IMR-90 (cell line): Measurements from ENCODE around the gene INPP5D. TPM values are rescaled to one million over a fixed set of nuclear protein-coding genes. Genes with fewer than 3 reads are reported as not detected.

Experiments used
- ATAC-seq: fragments of 200-7000 bp; cut with Tn5 transposase; 2 replicates; pipeline ENCODE4 v1.9.1; 2020; ENCODE audit warnings: low read depth, mild to moderate bottlenecking, moderate library complexity
- BruUV-seq: library from RNA; stranded (reverse); fragments of 400-500 nt; replicated peaks from 2 replicates; lab custom pipeline; 2021; lab: Mats Ljungman, UMichigan
- CTCF ChIA-PET: fragments of 300-600 bp; formaldehyde crosslinking; extraction: SDS; loops from one replicate; lab custom pipeline; 2021; ENCODE audit warnings: antibody characterized with exemption; lab: Yijun Ruan, JAX
- POLR2A ChIA-PET: fragments of 300-600 bp; sonication (Branson Sonifier 250); formaldehyde crosslinking; loops from one replicate; lab custom pipeline; 2022; ENCODE audit warnings: antibody characterized with exemption; ENCODE audit not compliant: unreplicated experiment; lab: Charles Lee
- DNase-seq: peaks from one replicate; pipeline ENCODE4 v3.0.0; 2013
- H2AFZ ChIP-seq: replicated peaks from 2 replicates; pipeline ENCODE3; 2013; ENCODE audit warnings: low read length, mild to moderate bottlenecking; ENCODE audit not compliant: poor library complexity
- H2AK5ac ChIP-seq: 2 replicates; pipeline ENCODE4 v1.6.1; 2013; ENCODE audit warnings: low read depth, low read length, inconsistent platforms
- H2AK9ac ChIP-seq: replicated peaks from 2 replicates; pipeline ENCODE3; 2013; ENCODE audit warnings: mild to moderate bottlenecking, low read depth, low read length, moderate library complexity; ENCODE audit not compliant: poor library complexity
- H2BK120ac ChIP-seq: 2 replicates; pipeline ENCODE4 v1.6.1; 2013; ENCODE audit warnings: low read depth, low read length, inconsistent platforms
- H2BK15ac ChIP-seq: 3 replicates; pipeline ENCODE4 v1.6.1; 2013; ENCODE audit warnings: low read depth, low read length, inconsistent platforms
- H2BK20ac ChIP-seq: 2 replicates; pipeline ENCODE4 v1.6.1; 2013; ENCODE audit warnings: low read depth, mild to moderate bottlenecking, inconsistent platforms, low read length, moderate library complexity
- H2BK5ac ChIP-seq: 2 replicates; pipeline ENCODE4 v1.6.1; 2013; ENCODE audit warnings: mild to moderate bottlenecking, low read depth, low read length, inconsistent platforms; ENCODE audit not compliant: poor library complexity, severe bottlenecking
- H3K14ac ChIP-seq: replicated peaks from 2 replicates; pipeline ENCODE4 v1.6.1; 2013; ENCODE audit warnings: low read depth, low read length, inconsistent platforms
- H3K18ac ChIP-seq: 2 replicates; pipeline ENCODE4 v1.6.1; 2013; ENCODE audit warnings: low read depth, low read length, control low read depth
- H3K23ac ChIP-seq: 2 replicates; pipeline ENCODE4 v1.6.1; 2013; ENCODE audit warnings: low read depth, low read length, inconsistent platforms
- H3K27ac ChIP-seq: 2 replicates; pipeline ENCODE4 v1.5.1; 2013; ENCODE audit warnings: mild to moderate bottlenecking, control low read depth, low read length; ENCODE audit not compliant: insufficient read depth
- H3K27me3 ChIP-seq: 2 replicates; pipeline ENCODE4 v1.6.1; 2013; ENCODE audit warnings: low read length; ENCODE audit not compliant: control insufficient read depth, insufficient read depth
- H3K36me3 ChIP-seq: 2 replicates; pipeline ENCODE4 v1.6.1; 2013; ENCODE audit warnings: low read length, mixed read lengths; ENCODE audit not compliant: control insufficient read depth, insufficient read depth
- H3K4ac ChIP-seq: 2 replicates; pipeline ENCODE4 v1.6.1; 2013; ENCODE audit warnings: low read depth, low read length, inconsistent platforms
- H3K4me1 ChIP-seq: 2 replicates; pipeline ENCODE4 v1.6.1; 2013; ENCODE audit warnings: low read length, mixed read lengths; ENCODE audit not compliant: control insufficient read depth, insufficient read depth
- H3K4me2 ChIP-seq: 2 replicates; pipeline ENCODE4 v1.6.1; 2013; ENCODE audit warnings: low read depth, mild to moderate bottlenecking, control low read depth, low read length, moderate library complexity
- H3K4me3 ChIP-seq: 2 replicates; pipeline ENCODE4 v1.5.1; 2013; ENCODE audit warnings: low read depth, mild to moderate bottlenecking, control low read depth, low read length, moderate library complexity; ENCODE audit not compliant: insufficient read depth
- H3K56ac ChIP-seq: 2 replicates; pipeline ENCODE4 v1.6.1; 2013; ENCODE audit warnings: low read length, inconsistent platforms; ENCODE audit not compliant: insufficient read depth; ENCODE audit errors: extremely low read depth
- H3K79me1 ChIP-seq, 2 experiments: 2 replicates each; pipeline ENCODE4 v1.6.1; 2013; ENCODE audit warnings: low read length in 2 of 2, inconsistent platforms in 1 of 2, low read depth in 1 of 2
- H3K9ac ChIP-seq: 2 replicates; pipeline ENCODE4 v1.6.1; 2013; ENCODE audit warnings: low read depth, low read length, control low read depth
- H3K9me1 ChIP-seq: 2 replicates; pipeline ENCODE4 v1.6.1; 2013; ENCODE audit warnings: low read length, inconsistent platforms; ENCODE audit not compliant: insufficient read depth
- H3K9me3 ChIP-seq: 2 replicates; pipeline ENCODE4 v1.6.1; 2013; ENCODE audit warnings: low read length; ENCODE audit not compliant: control insufficient read depth, insufficient read depth
- H4K20me1 ChIP-seq: 2 replicates; pipeline ENCODE4 v1.6.1; 2013; ENCODE audit warnings: low read length, inconsistent platforms; ENCODE audit not compliant: insufficient read depth
- H4K5ac ChIP-seq: 2 replicates; pipeline ENCODE4 v1.6.1; 2013; ENCODE audit warnings: mild to moderate bottlenecking, low read depth, low read length, control low read depth
- H4K8ac ChIP-seq, 2 experiments: 2 replicates each; pipeline ENCODE4 v1.6.1; 2013; ENCODE audit warnings: low read depth in 2 of 2, low read length in 2 of 2, control low read depth in 1 of 2, inconsistent platforms in 1 of 2
- H4K91ac ChIP-seq: 2 replicates; pipeline ENCODE4 v1.6.1; 2013; ENCODE audit warnings: low read depth, low read length, inconsistent platforms; ENCODE audit not compliant: insufficient read depth
- CHD1 ChIP-seq: IDR thresholded peaks from 2 replicates; pipeline ENCODE4 v1.6.1; 2012; ENCODE audit warnings: low read depth, low read length, improper control_type of control experiment
- FOS ChIP-seq: fragments of 150-350 bp; IDR thresholded peaks from 2 replicates; pipeline ENCODE4 v1.6.1; 2016; ENCODE audit warnings: low read depth, low read length
- MAFK ChIP-seq: IDR thresholded peaks from 2 replicates; pipeline ENCODE4 v1.6.1; 2012; ENCODE audit warnings: low read depth, low read length, improper control_type of control experiment
- MXI1 ChIP-seq: IDR thresholded peaks from 2 replicates; pipeline ENCODE4 v1.6.1; 2012; ENCODE audit warnings: low read depth, mild to moderate bottlenecking, low read length, moderate library complexity, borderline replicate concordance
- POLR2A ChIP-seq: IDR thresholded peaks from 2 replicates; pipeline ENCODE4 v1.6.1; 2012; ENCODE audit warnings: mild to moderate bottlenecking, low read depth, low read length
- SMC3 ChIP-seq: fragments of 150-350 bp; IDR thresholded peaks from 2 replicates; pipeline ENCODE4 v1.6.1; 2016; ENCODE audit warnings: low read depth, mild to moderate bottlenecking, antibody characterized with exemption, low read length, moderate library complexity
- WGBS, 2 experiments: methylation state at CpG; one replicate each; pipeline versions ENCODE4 v1.1.5 to v1.1.7; 2013; ENCODE audit warnings: missing lambda C conversion rate in 2 of 2; ENCODE audit not compliant: insufficient read length in 1 of 2; ENCODE audit errors: extremely low coverage in 2 of 2; 5-methylcytosine and 5-hydroxymethylcytosine counted together
- dilution Hi-C: fragments of 300-500 bp; cut with HindIII; formaldehyde crosslinking; loops from one replicate; pipeline ENCODE4 v1.14.3; 2018; ENCODE audit warnings: low sequenced_read_pairs; ENCODE audit not compliant: unreplicated experiment
- in situ Hi-C: fragments of 300-500 bp; cut with MboI; formaldehyde crosslinking; loops from 3 replicates; pipeline ENCODE4 v1.14.3; 2019; ENCODE audit warnings: low sequenced_read_pairs, inconsistent platforms, mixed read lengths
- intact Hi-C: fragments of 100-400 bp; cut with micrococcal nuclease; formaldehyde crosslinking; loops from 2 replicates; pipeline ENCODE4 v1.10.0; 2022
- polyA plus RNA-seq, 3 experiments: library from polyadenylated mRNA; depleted of rRNA; stranded (reverse); fragments of >200 nt; gene quantifications; 2 replicates each; pipeline ENCODE4 v1.2.3, GENCODE V29; 2012; ENCODE audit warnings: low replicate concordance in 1 of 3
- total RNA-seq: library from RNA; depleted of rRNA; stranded (reverse); fragments of >200 nt; gene quantifications from 2 replicates; pipeline ENCODE4 v1.2.3, GENCODE V29; 2012
- TF ChIP-seq, protein P1 (sequence below): fragments of 150-350 bp; IDR thresholded peaks from 2 replicates; pipeline ENCODE4 v1.6.1; 2017; ENCODE audit warnings: mild to moderate bottlenecking, antibody characterized with exemption, low read length, low read depth

Gene INPP5D
- total and polyA plus RNA-seq, 2 of the 4 experiments (the other 2 are of a cell fraction), result 0.18 to 0.29 TPM

GRCh38 chr2:233056961-233057605 lies 3.1 kb upstream of the INPP5D start:
- Histone ChIP-seq H4K91ac (no peak overlapping the region), H2BK15ac (no peak overlapping the region), H3K9me1 (no peaks in the 10 kb centered on the region), H3K14ac (no peak overlapping the region), H3K23ac (no peak overlapping the region), H4K20me1 (no peaks in the 10 kb centered on the region), H2BK5ac (no peak overlapping the region), H2BK120ac (no peak overlapping the region), H3K4me1 (peaks cover 4% of the 10 kb centered on the region; the same call in 1 of the 2 replicates), H2AK5ac (no peak overlapping the region), H3K4me3 (no peak overlapping the region), H3K9me3 (no peaks in the 10 kb centered on the region), H3K18ac (no peak overlapping the region), H3K36me3 (no peaks in the 10 kb centered on the region), H2AFZ (no peak overlapping the region), H4K8ac (no peak overlapping the region), H3K79me1 (no peaks in the 10 kb centered on the region), H3K9ac (no peak overlapping the region), H2BK20ac (no peak overlapping the region), H2AK9ac (no peak overlapping the region), H3K27me3 (peaks cover 11% of the 10 kb centered on the region), H4K5ac (no peak overlapping the region), H3K4me2 (no peak overlapping the region), H3K56ac (no peak overlapping the region), H3K27ac (no peak overlapping the region), H3K4ac (no peak overlapping the region)
- intact Hi-C loops (no loop called here), dilution Hi-C loops (no loop called here), in situ Hi-C loops (loop anchor here (10.0 kb wide), 1 partner anchor 202 kb away; no protein-coding TSS in a partner anchor)
- no peak for DNase-seq
- ATAC-seq, result no peak
- POLR2A ChIA-PET, result no interaction called here
- WGBS, 2 experiments, result 64% methylated on average over 5 of the region's 6 CpGs; no CpG with 5 or more reads in 1 of the 2 experiments
- TF ChIP-seq MAFK (no peak), CHD1 (no peak), MXI1 (no peak), POLR2A (no peak), FOS (no peak), SMC3 (no peak)
- TF ChIP-seq, protein P1, sequence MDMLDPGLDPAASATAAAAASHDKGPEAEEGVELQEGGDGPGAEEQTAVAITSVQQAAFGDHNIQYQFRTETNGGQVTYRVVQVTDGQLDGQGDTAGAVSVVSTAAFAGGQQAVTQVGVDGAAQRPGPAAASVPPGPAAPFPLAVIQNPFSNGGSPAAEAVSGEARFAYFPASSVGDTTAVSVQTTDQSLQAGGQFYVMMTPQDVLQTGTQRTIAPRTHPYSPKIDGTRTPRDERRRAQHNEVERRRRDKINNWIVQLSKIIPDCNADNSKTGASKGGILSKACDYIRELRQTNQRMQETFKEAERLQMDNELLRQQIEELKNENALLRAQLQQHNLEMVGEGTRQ, result no peak
- CTCF ChIA-PET, result interaction anchor here (0.7 kb wide), 1 partner anchor 183 kb away, joined by 3 read pairs; no protein-coding TSS in a partner anchor
- no TSS peak for BruUV-seq
